ENCODE measurements around the gene HRK.

GRCh38 chr12:116910280-116910644 is 29.0 kb upstream of the HRK start:
- TF ChIP-seq POLR2A (IDR thresholded peaks at IDR 0.05) (no peak), CTCF (IDR thresholded peaks at IDR 0.05) (no peak)

Data from heart left ventricle (tissue), 13 donors.